Fibroblast of villous mesenchyme (primary cell): ENCODE data around the gene KRTAP10-8. TPM values are rescaled to one million over a fixed set of nuclear protein-coding genes. Genes with fewer than 3 reads are reported as not detected.

Experiments used
- DNase-seq: peaks from one replicate; pipeline ENCODE4 v3.0.0-alpha.2; 2010; ENCODE audit warnings: low read depth
- H3K4me3 ChIP-seq: 2 replicates; pipeline ENCODE4 v1.5.1; 2011; ENCODE audit warnings: low read depth, mild to moderate bottlenecking, low read length
- CTCF ChIP-seq: IDR thresholded peaks from 2 replicates; pipeline ENCODE4 v1.5.1; 2012; ENCODE audit warnings: low read depth, mild to moderate bottlenecking, low read length; ENCODE audit not compliant: insufficient read depth
- total RNA-seq: library from RNA; depleted of rRNA; stranded (reverse); fragments of >200 nt; gene quantifications from 2 replicates; pipeline ENCODE4 v1.2.3, GENCODE V29; 2012

The KRTAP10-8 gene
- total RNA-seq, 1 donor: not detected

GRCh38 chr21:44616591-44616926 lies 4.7 kb downstream of the KRTAP10-8 start:
- H3K4me3 ChIP-seq: no peak overlapping the region
- DNase-seq: no peak
- no peak for TF ChIP-seq CTCF

- no peak for TF ChIP-seq CTCF
- no peak overlapping the region for H3K4me3 ChIP-seq
Observed at GRCh38 chr21:44617071-44617501, 5.2 kb downstream of the KRTAP10-8 start.

GRCh38 chr21:44618504-44618903 lies 6.6 kb downstream of the KRTAP10-8 start:
- no peak for TF ChIP-seq CTCF
- DNase-seq: no peak
- H3K4me3 ChIP-seq: no peak overlapping the region

More at GRCh38 chr21:44617071-44617501, 5.2 kb downstream of the KRTAP10-8 start:
- DNase-seq: no peak

GRCh38 chr21:44618909-44619308 lies 7.0 kb downstream of the KRTAP10-8 start:
- no peak overlapping the region for H3K4me3 ChIP-seq
- no peak for TF ChIP-seq CTCF
- no peak for DNase-seq

- no peak for TF ChIP-seq CTCF
- DNase-seq: no peak
- H3K4me3 ChIP-seq: no peak overlapping the region
Observed at GRCh38 chr21:44619886-44620285, 8.0 kb downstream of the KRTAP10-8 start.

- no peak for TF ChIP-seq CTCF
- no peak for DNase-seq
Observed at GRCh38 chr21:44623575-44623974, 11.7 kb downstream of the KRTAP10-8 start.

GRCh38 chr21:44625756-44626155 lies 13.9 kb downstream of the KRTAP10-8 start:
- DNase-seq: no peak
- H3K4me3 ChIP-seq: no peak overlapping the region
- no peak for TF ChIP-seq CTCF

More at GRCh38 chr21:44623575-44623974, 11.7 kb downstream of the KRTAP10-8 start:
- H3K4me3 ChIP-seq: no peak overlapping the region
